HG03520 (cell line): ENCODE measurements around the gene BGLAP.
A peak's percentile ranks its signal among the peaks of the same experiment; 100 is the strongest.

Source experiments
- ATAC-seq: cut with Tn5 transposase; IDR thresholded peaks from one replicate; pipeline ENCODE4 v1.9.1; 2021; ENCODE audit warnings: mild to moderate bottlenecking, moderate library complexity; ENCODE audit not compliant: unreplicated experiment

Gene BGLAP

DNA sequence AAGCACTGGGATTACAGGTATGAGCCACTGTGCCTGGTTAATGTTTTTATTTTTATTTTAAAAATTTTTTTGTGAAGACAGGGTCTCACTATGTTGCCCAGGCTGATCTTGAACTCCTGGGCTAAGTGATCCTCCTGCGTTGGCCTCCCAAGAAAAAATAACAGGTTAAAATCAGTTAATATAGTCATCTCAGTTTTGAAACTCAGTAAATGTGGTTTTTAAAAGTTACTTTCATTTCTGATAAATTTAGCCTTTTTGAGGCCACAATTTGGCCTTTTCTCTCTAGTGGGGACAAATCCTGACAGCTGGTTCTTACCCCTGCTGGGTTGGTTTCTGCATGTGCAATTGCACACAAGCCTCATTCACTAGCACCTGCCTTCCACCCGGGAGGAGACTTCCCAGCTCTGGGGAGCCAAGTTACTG is 15.9 kb upstream of the BGLAP start:
- ATAC-seq, result peak; percentile 60

DNA sequence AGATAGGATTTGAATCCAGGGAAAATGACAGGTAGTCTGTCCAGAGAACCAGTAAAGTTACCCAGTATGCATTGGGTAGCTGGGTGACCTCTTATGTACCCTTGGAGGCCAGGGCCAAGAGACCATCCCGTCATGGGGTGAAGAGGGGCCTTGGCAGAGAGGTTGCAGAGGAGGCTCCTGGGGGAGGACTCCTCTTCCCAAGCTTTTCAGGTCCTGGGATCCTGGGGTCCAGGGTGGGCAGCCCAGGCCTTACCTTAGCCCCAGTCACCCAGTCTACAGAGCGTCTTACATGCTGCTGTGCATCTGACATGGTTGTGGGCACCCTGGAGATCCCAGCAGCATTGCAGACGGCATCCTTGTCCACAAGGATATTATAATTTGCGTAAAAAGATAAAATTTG is 15.2 kb upstream of the BGLAP start:
- ATAC-seq, result no peak

GRCh38 chr1:156228501-156228900 is 13.5 kb upstream of the BGLAP start:
- ATAC-seq, result no peak

DNA sequence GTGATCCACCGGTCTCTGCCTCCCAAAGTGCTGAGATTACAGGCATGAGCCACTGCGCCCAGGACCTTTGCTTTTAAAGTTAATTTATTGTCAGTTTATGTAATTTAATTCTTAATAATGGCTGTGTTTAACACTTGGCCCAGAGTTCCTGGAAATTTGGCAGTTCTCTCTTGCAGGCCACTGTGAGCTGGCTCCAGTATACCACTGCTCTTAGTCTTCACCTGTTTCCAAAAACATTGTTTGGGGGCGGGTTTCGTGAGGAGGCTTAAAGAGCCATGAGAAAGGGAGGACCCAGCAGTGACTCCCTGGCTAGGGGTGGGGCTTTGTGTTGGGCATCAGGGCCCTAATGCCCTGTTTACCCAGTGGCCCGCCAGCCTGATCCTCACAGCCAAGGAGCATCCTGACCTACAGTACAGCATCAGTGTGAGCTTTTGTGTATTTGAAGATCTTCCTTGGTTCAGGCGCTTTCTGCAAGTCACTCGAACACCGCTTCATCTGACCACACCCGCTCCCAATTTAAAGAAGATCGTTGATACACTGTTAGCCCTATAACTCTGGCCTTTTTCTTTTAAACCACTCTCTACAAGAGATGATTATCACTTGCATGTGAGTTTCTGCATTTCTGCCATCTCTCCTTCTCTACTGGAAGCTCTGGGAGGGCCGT is 12.0 kb upstream of the BGLAP start:
- ATAC-seq, result no peak

DNA sequence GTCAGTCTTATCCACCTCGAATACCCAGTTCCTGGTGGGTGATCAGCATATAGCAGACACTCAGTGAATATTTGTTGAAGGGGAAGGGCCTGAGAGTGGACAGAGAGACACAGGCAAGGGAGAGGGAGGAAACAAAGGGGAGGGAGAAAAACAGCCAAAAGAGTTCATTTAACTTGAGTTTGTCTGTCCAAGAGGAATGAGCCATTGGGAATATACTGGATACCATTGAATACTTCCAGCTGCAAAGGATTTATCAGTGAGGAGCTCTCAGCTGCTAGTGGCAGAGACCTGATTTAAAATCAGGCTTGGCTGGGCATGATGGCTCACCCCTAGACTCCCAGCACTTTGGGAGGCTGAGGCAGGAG is 11.5 kb upstream of the BGLAP start:
- ATAC-seq, result no peak

- ATAC-seq, result no peak
Measured at GRCh38 chr1:156232201-156232894, 9.6 kb upstream of the BGLAP start.

GRCh38 chr1:156233426-156234127 is 8.4 kb upstream of the BGLAP start:
- ATAC-seq, result no peak

DNA sequence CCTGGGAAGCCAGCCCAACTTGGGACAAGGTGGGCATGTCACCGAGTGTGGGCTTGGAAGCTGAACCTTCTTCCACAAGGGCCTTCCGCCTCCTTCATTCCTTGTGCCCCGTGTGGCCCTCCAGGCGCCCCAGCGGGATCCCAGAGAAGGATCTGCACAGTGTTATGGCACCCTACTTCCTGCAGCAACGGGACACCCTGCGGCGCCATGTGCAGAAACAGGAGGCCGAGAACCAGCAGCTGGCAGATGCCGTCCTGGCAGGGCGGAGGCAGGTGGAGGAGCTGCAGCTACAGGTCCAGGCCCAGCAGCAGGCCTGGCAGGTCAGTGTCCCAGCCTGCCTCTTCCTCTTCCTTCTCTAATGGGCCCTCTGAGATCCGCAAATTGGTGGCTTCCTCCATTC is 5.8 kb upstream of the BGLAP start:
- no peak for ATAC-seq

DNA sequence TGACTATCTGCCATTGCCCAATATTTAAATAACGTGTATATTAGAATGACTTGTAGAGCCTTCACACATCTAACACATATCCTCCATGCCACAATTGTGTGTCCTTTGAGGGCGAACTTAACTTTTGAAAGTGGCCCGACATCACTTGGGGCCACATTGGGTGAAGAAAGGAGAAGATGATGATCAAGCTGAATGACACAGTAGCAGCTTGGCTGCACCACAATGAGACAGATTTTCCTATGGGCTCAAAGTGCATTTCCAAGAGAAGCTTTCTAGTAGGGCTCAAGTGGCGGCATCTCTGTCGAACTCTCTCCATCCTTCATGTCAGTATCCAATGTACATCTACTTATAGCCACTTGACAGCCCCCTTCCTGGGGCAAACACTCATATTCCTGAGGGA is 3.7 kb upstream of the BGLAP start:
- ATAC-seq, result no peak

GRCh38 chr1:156241311-156241811 is 623 bp upstream of the BGLAP start:
- no peak for ATAC-seq

GRCh38 chr1:156242738-156243137 is 754 bp downstream of the BGLAP start:
- ATAC-seq, result no peak

GRCh38 chr1:156244126-156244525 is 2.1 kb downstream of the BGLAP start:
- ATAC-seq, result no peak

DNA sequence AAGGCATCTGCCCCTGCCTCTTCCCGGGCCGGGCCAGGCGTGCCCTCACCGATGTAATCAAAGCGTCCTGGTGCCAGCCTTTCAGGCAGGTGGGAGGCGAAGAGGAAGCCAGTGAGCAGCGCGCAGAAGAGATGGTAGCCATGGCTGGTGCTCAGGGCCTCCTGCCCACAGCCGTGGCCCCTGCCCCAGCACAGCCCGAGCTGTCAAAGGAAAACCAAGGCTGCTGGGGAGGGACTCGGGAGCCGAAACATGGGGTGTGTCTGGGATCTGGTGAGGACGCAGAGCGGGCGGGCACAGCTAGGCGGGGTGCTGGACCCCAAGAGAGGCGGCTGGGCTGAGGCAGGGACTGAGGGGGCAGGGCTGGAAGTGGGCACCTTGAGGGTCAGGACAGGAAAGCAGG is 2.7 kb downstream of the BGLAP start:
- ATAC-seq, result no peak

DNA sequence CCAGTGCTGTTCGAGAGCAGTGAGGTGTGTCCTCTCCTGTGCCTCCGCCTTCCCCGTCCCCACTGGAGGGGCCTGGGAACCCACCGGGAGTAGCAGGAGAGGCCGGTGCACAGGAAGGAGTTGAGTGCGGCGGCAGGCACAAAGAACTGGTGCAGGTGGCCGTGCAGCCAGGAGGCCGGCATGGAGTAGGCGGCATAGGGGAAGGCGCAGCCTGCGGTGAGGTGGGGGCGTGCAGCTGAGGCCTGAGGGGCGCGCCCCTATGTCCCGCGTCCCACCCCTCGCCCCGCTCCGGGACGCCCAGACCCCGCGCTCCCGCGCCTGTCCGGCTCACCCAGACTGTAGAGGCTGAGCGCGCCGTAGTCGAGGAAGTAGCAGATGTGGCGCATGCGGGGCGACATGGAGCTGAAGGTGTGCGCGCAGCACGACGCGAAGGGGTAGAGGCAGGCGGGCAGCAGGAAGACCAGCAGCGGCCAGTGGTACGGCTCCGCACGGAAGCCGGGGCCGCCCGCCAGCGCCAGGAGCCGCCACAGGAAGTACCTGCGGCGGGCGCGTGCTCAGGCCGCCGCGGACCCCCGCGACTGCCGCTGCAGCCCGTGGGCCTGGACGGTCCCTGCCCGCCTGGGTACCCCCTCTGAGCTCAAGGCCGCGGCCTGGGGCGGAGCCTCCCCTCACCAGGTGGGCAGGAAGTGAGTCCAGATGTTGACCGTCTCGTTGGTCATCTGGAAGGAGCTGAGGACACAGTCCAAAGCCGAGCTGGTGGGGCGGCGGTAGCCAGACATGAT is 3.7 kb downstream of the BGLAP start:
- ATAC-seq, result no peak

DNA sequence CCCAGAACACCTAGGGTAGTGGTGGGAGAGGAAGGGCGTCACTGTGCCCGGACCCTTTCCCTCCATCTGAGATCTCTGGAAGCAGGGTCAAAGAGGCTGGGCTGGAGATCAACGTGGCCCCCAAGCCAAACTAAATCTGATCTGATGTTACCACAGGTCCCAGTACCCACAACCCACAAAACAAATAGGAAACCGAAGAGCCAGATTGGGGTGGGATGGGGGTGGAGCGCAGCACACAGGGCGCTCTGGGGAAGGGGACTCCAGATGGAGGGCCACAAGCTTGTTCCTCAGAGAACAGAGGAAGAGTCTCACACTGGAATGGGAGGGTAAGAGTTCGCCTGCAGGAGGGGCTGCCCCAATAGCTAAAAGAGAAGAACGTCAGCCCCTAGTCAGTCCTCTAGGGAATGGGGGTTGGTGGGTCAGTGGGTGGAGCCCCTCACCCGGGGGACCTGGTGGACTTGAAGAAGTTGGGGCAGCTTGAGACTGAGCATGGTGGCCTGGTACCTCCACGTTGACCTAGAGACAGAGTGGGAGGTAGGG is 4.3 kb downstream of the BGLAP start:
- no peak for ATAC-seq

DNA sequence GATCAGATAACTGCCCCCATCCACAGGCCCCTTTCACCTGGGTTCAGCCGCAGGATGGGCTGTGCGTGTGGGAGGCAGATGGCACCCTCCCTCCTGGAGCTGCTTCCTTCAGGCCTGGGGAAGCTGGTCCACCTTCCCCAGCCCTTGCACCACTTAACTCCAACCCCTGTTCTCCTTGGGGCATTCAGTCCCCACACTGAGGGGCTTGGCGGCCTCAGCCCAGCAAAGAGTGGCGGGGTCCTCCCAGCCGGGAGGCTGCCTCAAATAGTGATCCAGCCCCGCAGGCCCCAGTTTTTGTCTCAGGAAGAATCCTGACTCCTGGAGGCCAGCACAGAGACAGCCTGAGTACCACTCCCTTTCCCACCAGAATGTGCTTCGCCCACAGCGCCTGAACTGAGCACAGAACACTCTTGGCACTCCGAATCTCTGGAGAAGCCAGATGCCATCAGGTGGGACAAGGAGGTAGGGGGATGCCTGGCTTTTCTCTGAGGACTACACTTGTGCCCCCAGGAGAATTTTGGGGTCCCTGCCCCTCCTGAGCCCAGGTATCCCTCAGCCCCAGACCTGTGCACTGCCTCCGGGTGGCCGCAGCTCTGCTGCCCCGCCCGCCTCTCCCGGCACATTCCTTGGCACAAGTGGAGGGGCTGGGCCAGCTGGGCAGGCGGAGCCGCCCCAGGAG is 4.9 kb downstream of the BGLAP start:
- no peak for ATAC-seq

DNA sequence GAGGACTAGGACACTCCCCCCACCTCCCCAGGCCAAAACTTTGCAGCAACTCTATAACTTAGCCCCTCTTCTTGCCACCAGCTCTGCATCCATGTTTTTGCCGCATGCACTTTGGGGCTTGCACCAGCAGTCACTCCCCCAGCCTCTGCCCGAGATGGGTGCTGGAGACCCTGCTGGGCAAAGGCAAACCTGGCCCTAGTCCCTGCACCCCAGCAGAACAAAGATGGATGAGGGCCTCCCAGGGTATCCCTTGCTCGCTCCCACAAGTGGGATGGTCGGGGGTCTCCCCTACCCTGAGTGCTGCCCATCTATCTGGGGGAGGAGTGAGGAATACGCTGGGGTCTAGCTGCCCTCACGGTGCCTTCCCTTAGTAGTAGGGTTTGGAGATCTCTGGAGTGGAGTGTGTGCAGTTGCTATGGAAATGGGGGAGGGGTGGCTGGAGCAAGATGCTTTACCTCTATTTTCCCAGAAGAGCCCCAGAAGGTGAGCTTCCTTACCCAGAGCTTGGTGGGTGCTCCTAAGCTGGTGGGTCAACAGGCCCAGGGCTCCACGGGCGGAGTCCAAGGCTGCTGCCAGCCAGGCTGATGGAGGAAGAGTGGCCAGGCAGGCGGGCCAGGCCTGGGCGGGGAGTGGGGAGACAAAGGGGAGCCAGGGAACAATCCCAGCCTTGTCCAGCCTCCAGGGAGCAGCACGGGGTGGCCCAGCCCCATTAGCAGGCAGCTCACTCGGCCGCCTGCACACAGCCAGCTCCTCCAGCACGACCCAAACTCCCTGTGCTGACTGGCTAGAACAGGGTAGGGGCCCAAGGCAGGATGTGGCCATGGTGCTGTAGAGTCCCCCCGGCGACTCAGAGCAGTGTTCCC is 5.7 kb downstream of the BGLAP start, which contains the start of gene PAQR6:
Gene PAQR6, minus strand, starts transcription at position 597 of the 863 bp plus-strand sequence. CDS start 1,325 bp downstream, outside the sequence.
- no peak for ATAC-seq

GRCh38 chr1:156248323-156248683 is 6.3 kb downstream of the BGLAP start:
- ATAC-seq, result no peak

DNA sequence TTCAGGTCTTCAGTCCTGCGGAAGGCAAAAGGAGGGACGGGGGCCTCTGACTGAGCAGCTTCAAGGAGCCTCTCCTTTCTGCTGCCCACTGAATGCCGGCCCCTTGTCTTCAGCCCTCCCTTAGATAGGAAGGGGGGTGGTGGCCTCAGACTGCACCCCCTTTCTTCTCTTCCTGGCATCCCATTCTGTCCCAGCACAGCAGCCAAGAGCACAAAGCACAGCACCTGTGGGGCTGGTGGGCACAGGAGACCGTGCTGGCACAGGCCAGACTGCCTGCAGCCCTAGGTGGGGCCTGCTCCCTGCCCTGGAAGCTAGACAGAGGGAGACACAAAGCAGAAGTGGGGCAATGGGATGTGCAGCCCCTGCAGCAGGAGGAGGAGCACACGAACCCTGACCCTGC is 7.6 kb downstream of the BGLAP start:
- no peak for ATAC-seq
